Caco-2 (cell line): Measurements from ENCODE around the gene NUBP1. TPM values are rescaled to one million over a fixed set of nuclear protein-coding genes. Genes with fewer than 3 reads are reported as not detected.

Source experiments
- BruUV-seq: library from RNA; stranded (reverse); fragments of 400-500 nt; replicated peaks from 2 replicates; lab custom pipeline; 2021; lab: Mats Ljungman, UMichigan
- CTCF ChIA-PET: fragments of 300-600 bp; sonication (Branson Sonifier 250); formaldehyde crosslinking; loops from one replicate; lab custom pipeline; 2022; ENCODE audit warnings: antibody characterized with exemption; lab: Charles Lee
- POLR2A ChIA-PET: fragments of 300-600 bp; sonication (Branson Sonifier 250); formaldehyde crosslinking; loops from one replicate; lab custom pipeline; 2022; ENCODE audit warnings: antibody characterized with exemption; lab: Charles Lee
- DNase-seq, 2 experiments: peaks; one replicate each; pipeline versions ENCODE4 v3.0.0 to v3.0.0-alpha.2; 2020 to 2022
- H3K27me3 ChIP-seq: replicated peaks from 2 replicates; pipeline ENCODE4 v1.6.0; 2011; ENCODE audit warnings: low read length; ENCODE audit not compliant: control insufficient read depth, insufficient read depth
- H3K36me3 ChIP-seq: 2 replicates; pipeline ENCODE4 v1.5.1; 2011; ENCODE audit warnings: low read length; ENCODE audit not compliant: control insufficient read depth, insufficient read depth
- H3K4me1 ChIP-seq: fragments of 250-450 bp; sonication (Bioruptor Pico); 2 replicates; pipeline ENCODE4 v1.5.1; 2020; ENCODE audit warnings: mild to moderate bottlenecking
- H3K4me3 ChIP-seq: 2 replicates; pipeline ENCODE4 v1.5.1; 2011; ENCODE audit warnings: low read depth, mild to moderate bottlenecking, control low read depth, low read length
- H3K9me3 ChIP-seq: fragments of 250-450 bp; sonication (Bioruptor Pico); 2 replicates; pipeline ENCODE4 v1.5.1; 2020; ENCODE audit warnings: mild to moderate bottlenecking, moderate library complexity
- H3K27ac Mint-ChIP-seq: one replicate; pipeline ENCODE4 v1.8.0; 2022; ENCODE audit warnings: mixed read lengths; ENCODE audit not compliant: unreplicated experiment
- H3K27me3 Mint-ChIP-seq: one replicate; pipeline ENCODE4 v1.8.0; 2022; ENCODE audit warnings: mixed read lengths; ENCODE audit not compliant: insufficient read depth, unreplicated experiment
- H3K36me3 Mint-ChIP-seq: one replicate; pipeline ENCODE4 v1.8.0; 2022; ENCODE audit warnings: mild to moderate bottlenecking, mixed read lengths; ENCODE audit not compliant: insufficient read depth, unreplicated experiment
- H3K4me1 Mint-ChIP-seq: one replicate; pipeline ENCODE4 v1.8.0; 2022; ENCODE audit warnings: low read depth, mixed read lengths; ENCODE audit not compliant: unreplicated experiment
- H3K4me3 Mint-ChIP-seq: one replicate; pipeline ENCODE4 v1.8.0; 2022; ENCODE audit warnings: mild to moderate bottlenecking, moderate library complexity, mixed read lengths; ENCODE audit not compliant: unreplicated experiment
- H3K9me3 Mint-ChIP-seq: one replicate; pipeline ENCODE4 v1.8.0; 2022; ENCODE audit warnings: mixed read lengths; ENCODE audit not compliant: unreplicated experiment
- CTCF ChIP-seq, 2 experiments: fragments of 200-600 bp in 1 of 2; IDR thresholded peaks; 1 replicate in 1 of 2; 2 replicates in 1 of 2; pipeline versions ENCODE4 v1.5.1 to v1.8.0; 2011 to 2022; ENCODE audit warnings: antibody characterized with exemption in 1 of 2, control low read depth in 1 of 2, inconsistent platforms in 1 of 2, low read depth in 1 of 2, low read length in 1 of 2, mild to moderate bottlenecking in 1 of 2, moderate library complexity in 1 of 2; ENCODE audit not compliant: insufficient read depth in 1 of 2, severe bottlenecking in 1 of 2, unreplicated experiment in 1 of 2
- intact Hi-C: fragments of 100-400 bp; cut with micrococcal nuclease; formaldehyde crosslinking; loops from one replicate; pipeline ENCODE4 v1.10.0; 2022; ENCODE audit not compliant: unreplicated experiment
- total RNA-seq: library from RNA; stranded (reverse); gene quantifications from 2 replicates; pipeline ENCODE4 v1.2.3, GENCODE V29; 2022

The NUBP1 gene
- total RNA-seq, 1 experiment from 2014 or later, result 25.3 TPM

- intact Hi-C loops, result no loop called here
- POLR2A ChIA-PET, result no interaction called here
- no peak overlapping the region for H3K27ac Mint-ChIP-seq
- no peaks in the 10 kb centered on the region for H3K36me3 Mint-ChIP-seq
- CTCF ChIA-PET, result no interaction called here
- H3K4me1 Mint-ChIP-seq, result no peaks in the 10 kb centered on the region
- H3K4me1 ChIP-seq, result no peaks in the 10 kb centered on the region
- H3K36me3 ChIP-seq, result no peaks in the 10 kb centered on the region
- no TSS peak for BruUV-seq
- no peak for DNase-seq
- no peak for TF ChIP-seq CTCF (IDR thresholded peaks at IDR 0.05; ENCODE audit: insufficient read depth in 1 of 2, low read depth in 1 of 2, low read length in 1 of 2, severe bottlenecking in 1 of 2, unreplicated experiment in 1 of 2)
- no peak overlapping the region for H3K4me3 ChIP-seq
- H3K9me3 ChIP-seq, result no peaks in the 10 kb centered on the region
- H3K27me3 ChIP-seq, result no peaks in the 10 kb centered on the region
- H3K27me3 Mint-ChIP-seq, result peaks cover 7% of the 10 kb centered on the region
- no peaks in the 10 kb centered on the region for H3K9me3 Mint-ChIP-seq
- no peak overlapping the region for H3K4me3 Mint-ChIP-seq
These were observed 73.9 kb downstream of the NUBP1 start for GRCh38 chr16:10817514-10817913.

GRCh38 chr16:10817963-10818941 lies 74.6 kb downstream of the NUBP1 start, which contains the start of gene TVP23A:
TSS of gene TVP23A (minus strand) at chr16:10818794. CDS start at chr16:10818493, 301 bp downstream.
- H3K27ac Mint-ChIP-seq, result no peak within 1 kb of the TSS
- DNase-seq, result no peak
- ChIA-PET POLR2A (no interaction called here), CTCF (no interaction called here)
- Histone ChIP-seq H3K4me1 (no peaks in the 10 kb centered on the region), H3K27me3 (no peaks in the 10 kb centered on the region), H3K4me3 (no peak within 1 kb of the TSS), H3K9me3 (no peaks in the 10 kb centered on the region), H3K36me3 (no peaks in the 10 kb centered on the region)
- no peaks in the 10 kb centered on the region for H3K9me3 Mint-ChIP-seq
- H3K4me3 Mint-ChIP-seq, result no peak within 1 kb of the TSS
- intact Hi-C loops, result no loop called here
- TF ChIP-seq CTCF (IDR thresholded peaks at IDR 0.05; ENCODE audit: insufficient read depth in 1 of 2, low read depth in 1 of 2, low read length in 1 of 2, severe bottlenecking in 1 of 2, unreplicated experiment in 1 of 2), result no peak
- no peaks in the 10 kb centered on the region for H3K4me1 Mint-ChIP-seq
- peaks cover 7% of the 10 kb centered on the region for H3K27me3 Mint-ChIP-seq
- no peaks in the 10 kb centered on the region for H3K36me3 Mint-ChIP-seq
- BruUV-seq, result no TSS peak

Other genes starting within 250 kb of the NUBP1 start
- 187 and 198 TPM in 2 replicates for gene EMP2, start 163.2 kb upstream of the NUBP1 start, total RNA-seq
- gene TEKT5, start 48.9 kb upstream of the NUBP1 start, total RNA-seq, result not detected in 2 replicates
- gene TVP23A, start 75.0 kb downstream of the NUBP1 start, total RNA-seq, result not detected in 2 replicates
- gene CIITA, start 133.4 kb downstream of the NUBP1 start, total RNA-seq, result 0.27 and 0.37 TPM in 2 replicates
- 23.0 and 23.7 TPM in 2 replicates for gene DEXI, start 198.6 kb downstream of the NUBP1 start, total RNA-seq
- gene CLEC16A, start 200.7 kb downstream of the NUBP1 start, total RNA-seq, result 27.0 and 27.9 TPM in 2 replicates